GDM1 (cell line): ENCODE measurements around the gene ATP6V0D1.

Experiments
- DNase-seq: peaks from one replicate; lab custom pipeline; 2025; lab: John Stamatoyannopoulos, UW

Gene ATP6V0D1

DNA sequence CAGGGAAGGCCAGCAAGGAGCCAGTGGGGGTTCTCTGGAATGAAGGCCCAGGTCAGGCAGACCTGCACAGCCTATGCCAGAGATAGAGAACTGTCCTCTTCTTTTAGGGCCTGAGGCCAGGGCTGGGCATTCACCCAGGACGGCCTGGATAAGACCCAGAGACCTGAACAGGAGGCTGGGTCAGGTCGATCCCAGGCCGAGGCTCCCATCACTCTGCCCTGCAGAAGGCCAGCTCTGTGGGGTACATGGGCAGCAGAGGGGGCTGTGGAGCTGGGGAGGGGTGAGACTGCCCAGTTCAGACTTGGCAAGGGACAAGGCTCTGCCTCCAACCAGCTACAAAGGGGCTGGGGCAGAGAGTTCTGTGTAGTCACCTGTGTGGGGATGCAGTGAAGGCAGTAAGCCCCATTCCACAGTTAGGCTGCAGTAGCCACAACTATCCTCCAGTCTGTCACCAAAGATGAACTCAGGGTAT, 35.5 kb downstream of the ATP6V0D1 start:
- DNase-seq = no peak

DNA sequence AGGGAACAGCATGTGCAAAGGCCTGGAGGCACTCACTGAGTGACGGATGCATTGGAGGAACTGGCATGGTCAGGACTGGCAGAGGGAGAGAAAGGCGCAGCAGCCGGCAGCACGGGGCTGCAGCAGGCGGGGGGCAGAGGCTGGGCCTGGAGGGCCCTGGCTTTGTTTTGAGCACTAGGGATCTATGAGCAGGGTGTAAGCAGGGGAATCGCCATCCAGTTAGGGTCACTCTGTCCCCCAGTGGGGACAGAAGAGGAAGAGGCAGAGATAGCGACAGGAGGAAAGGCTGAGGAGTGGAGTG, 35.9 kb downstream of the ATP6V0D1 start:
- DNase-seq = no peak

DNA sequence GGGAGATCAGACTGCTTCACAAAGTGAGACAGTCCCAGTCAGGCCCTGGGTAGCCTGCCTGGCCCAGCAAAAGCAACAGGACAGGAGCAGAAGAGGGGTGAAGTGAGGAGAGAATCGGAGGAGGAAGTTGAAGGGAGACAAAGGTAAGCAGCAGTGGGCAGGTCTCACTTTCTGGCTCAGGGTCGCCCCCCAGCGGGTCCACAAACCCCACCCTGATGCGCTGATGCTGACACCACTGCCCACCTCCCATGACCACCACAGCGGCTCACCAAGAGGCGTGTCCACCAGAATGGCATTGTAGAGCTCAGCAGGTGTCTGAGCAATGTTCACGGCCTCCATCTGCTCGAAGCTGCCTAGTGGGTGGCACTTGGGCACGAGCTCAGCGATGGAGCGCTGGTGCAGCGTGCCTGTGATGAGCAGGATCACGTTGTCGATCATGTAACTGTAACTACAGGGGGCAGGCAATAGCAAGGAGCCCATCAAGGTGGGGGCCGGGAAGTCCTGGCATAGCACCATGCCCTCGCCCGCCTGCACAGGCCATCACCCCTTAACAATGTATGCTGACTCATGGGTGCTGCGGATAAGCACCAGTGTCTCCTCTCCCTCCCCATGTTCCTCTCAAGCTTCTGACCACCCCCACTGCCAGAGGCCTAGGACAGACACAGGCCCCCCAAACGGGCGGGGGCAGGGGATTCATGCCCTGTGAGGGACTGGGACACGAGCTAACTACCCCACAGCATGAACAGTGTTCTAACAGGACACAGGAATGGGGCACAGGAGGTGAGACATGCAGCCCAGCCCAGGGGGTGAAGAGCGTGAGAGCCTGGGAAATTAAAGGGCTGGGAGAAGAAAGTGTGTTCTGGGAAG, 36.5 kb downstream of the ATP6V0D1 start:
- no peak for DNase-seq

DNA sequence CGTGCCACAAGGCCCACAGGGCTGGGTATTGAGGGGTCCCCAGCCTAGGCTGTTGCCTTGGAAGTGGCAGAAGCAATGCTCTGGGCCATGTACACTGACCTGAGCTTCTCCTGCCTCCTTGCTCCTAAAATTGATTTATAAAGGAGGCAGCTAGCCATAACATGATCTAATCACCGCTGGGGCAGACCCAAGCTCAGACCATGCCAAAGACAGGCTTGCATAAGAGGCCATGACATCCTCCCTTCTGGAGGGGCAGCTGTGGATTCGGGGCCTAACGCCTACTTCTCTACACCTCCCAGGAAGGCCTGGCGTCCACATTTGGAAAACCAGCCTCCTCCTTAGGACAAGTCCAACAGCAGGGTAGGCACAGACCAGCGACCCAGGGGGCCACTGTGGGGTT, 37.7 kb downstream of the ATP6V0D1 start:
- DNase-seq = no peak

DNA sequence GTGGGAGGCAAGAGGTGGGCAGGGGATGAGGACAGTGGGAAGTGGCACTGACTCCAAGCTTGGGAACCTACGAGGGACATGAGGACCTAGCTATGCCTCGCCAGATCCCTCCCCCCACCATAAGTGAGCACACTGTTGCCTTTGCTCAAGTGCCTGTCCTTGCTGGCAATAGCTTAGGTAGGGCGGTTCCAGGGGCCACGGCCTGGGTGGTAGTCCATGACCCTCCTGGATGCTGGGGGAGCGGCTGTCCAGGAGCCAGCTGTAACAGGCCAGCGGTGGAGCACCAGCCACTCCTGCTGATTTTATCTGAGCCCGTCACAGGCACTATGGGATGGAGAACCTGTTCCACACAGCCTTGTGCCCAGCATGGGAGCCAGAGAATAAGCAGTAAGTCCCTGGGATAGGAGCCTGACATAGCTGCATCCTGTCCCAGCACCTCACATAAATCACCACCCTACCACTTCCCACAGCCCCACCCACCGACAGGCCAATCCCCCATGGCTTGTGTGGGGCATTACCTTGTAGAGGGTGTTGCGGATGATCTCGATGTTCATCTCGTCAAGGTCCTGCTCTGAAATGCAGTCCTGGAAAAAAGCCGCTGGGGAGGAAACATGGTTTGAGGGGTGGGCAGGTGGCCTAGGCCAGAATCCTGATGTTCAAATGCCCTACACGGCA, 38.2 kb downstream of the ATP6V0D1 start:
- DNase-seq = no peak

DNA sequence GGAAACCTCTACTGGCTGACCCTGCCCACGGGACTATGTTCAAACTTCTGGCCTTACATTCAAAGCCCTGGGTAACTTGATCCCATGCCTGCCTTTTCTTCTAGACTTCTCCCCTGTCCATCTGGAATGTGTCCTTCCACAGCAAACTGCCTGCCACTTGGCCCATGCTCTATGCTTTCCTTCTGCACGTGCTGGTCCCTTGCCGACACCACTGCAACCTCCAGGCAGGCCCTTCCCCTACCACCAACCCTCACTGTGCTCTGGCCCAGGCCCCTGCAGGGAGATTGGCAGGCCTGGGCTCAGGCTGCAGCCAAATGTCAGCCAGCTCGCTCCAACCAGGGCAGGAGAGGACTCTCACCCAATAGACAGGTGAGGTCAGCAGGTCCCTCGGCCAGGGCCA, 39.0 kb downstream of the ATP6V0D1 start:
- no peak for DNase-seq

DNA sequence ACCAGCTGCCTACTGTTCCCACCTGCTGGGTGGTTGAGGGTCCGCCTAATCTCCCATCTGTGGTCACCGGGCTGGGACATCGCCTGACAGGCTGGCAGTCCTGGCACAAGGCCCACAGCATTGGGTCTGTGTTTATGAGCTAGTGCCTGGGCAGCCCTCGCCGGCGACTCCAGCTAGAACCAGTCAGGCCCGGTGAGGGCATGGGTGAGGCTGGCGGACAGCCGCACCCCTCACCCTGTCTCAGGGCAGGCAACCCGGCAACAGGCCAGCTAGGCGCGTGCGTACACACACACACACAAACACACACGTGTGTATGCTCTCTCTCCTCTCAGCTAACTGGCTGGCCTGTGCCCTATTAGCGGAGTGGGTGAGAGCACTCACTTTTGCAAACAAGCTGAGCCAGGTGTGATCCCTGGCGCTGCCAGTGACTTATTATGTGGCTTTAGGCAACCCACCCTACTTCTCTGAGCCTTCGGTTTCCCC, 39.6 kb downstream of the ATP6V0D1 start:
- DNase-seq = no peak

DNA sequence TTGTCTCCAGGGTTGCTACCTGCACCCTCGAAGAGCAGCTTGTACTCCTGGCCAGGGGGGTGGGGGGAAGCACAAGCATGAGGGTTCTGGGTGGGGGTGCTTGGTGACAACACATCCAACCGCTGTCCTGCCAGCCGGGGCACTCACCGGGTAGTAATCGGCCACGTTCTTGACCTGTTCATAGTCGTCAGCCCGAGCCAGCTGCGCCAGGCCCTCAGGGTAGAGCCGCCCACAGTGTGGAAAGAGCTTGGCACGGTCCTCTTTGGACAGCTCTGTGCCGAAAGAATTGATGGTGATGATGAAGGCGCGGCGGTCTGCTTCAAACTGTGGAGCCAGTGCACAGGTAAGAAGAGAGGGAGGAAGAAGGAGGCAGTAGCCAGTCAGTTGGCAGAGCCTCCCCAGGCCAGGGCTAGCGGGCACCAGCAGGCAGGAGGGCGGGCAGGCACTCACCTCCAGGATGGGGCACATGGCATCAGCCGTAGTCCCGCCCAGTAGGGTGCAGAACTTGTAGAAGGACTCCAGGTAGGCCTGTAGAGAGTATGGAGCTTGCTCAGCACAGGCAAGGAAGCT, 42.0 kb downstream of the ATP6V0D1 start:
- DNase-seq = no peak

DNA sequence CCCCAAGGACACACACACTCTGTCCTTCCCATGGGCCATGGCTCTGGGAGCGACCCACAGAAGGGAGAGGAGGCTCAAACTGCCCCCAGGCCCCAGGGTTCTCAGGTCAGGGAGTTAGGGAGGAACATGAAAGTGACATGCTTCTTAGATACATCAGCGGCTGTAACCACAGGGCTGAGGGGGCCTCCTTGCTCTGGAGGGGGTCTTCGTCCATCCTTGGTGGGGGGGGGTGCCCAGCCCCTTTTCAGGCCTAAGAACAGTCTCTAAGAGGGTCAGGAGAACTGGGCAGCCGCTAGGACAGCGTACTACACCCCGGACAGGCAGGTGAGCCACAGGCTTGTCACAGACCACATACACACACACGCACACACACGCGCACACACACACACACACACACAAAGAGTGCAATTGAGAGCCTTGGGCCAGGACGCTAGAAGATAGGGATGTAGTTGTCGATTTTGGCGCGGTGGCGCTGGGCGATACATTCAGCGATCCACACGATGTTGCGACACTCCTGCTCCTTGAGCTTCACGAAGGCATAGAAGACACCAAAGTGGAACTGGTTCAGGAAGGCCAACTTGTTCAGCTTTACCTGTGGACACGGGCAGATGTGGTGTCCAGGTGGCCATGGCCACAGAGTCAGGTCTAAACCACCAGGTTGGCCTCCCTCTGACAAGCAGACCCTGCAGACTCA, 42.7 kb downstream of the ATP6V0D1 start:
- DNase-seq = no peak

DNA sequence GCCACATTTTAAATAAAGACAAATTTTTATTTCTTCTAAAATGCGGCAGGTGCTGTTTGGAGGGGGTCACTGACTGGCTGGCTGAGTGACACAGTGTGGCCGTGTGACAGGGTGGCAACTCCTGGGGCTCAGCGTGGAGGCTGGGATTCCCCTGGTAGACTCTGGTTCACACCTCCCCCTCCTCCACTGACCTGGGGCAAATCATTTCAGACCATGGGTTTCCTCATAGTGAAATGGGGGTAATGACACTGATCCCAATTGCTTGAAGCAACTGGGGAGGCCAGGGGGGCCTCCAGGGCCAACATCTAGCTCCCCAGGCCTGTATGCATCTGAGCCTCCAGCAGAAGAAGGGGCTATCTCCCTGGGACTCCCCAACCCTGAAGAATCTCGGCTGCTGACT, 43.4 kb downstream of the ATP6V0D1 start:
- no peak for DNase-seq

DNA sequence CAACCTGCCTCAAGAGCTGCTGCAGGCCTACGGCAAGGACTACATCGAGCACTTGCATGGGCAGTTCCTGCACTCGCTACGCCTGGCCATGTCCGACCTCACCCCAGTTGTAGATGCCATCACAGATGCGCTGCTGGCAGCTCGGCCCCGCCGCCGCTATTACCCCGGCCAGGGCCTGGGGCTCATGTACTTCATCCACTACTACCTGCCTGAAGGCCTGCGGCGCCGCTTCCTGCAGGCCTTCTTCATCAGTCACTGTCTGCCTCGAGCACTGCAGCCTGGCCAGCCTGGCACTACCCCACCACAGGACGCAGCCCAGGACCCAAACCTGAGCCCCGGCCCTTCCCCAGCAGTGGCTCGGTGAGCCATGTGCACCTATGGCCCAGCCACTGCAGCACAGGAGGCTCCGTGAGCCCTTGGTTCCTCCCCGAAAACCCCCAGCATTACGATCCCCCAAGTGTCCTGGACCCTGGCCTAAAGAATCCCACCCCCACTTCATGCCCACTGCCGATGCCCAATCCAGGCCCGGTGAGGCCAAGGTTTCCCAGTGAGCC, 44.2 kb downstream of the ATP6V0D1 start:
- no peak for DNase-seq

DNA sequence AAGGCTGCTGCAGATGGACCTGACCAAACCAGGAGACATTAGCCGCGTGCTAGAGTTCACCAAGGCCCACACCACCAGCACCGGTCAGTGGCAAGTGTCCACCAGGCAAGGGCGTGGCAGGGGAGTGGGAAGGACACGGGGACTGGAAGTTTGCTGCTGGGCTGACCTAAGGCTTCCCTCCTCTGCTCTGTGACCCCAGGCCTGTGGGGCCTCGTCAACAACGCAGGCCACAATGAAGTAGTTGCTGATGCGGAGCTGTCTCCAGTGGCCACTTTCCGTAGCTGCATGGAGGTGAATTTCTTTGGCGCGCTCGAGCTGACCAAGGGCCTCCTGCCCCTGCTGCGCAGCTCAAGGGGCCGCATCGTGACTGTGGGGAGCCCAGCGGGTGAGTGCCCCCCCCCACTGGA, 45.2 kb downstream of the ATP6V0D1 start:
- DNase-seq = no peak

DNA sequence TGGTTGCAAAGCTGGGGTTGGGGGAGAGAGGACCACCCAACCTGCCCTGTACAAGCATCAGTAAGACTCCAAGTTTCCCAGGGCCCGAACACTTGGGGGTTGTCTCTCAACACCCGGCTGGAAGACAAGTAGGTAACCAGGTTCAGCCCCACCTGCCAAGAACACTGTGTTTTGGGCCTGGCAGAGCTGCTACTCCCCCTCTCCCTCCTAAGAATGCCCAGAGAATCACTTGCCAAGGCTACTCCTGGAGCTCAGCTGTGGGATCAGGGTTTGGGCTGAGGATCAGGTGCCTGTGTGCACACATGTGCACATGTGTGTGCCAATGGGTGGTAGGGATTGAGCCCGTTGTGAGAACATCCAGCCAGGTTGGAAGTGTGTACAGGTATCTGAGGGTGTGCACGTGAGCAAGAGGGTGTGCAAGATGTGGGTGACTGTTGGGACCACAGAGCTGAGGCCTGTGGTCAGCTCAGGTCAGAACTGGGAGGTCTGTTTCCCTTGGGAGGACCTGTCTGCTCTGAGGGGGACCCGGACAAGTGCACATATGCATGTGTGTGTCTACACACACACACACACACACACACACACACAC, 47.7 kb downstream of the ATP6V0D1 start:
- no peak for DNase-seq

DNA sequence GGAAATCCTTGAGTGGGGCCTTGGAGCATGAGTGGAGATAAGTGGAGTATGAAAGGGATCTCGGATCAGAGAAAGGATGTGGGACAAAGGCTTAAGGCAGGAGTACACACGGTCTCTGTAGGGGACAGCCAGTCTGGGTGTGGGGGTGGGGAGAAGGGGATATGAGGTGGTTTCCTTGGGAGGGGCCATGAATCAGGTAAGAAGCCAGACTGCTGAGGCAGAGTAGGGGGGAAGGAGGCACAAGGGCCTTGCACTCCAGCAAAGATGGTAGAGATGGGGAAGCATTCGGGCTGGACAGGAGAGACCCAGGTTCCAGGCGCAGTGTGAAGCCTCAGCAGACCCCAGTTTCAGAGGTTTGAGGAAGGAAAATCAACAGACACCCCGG, 48.5 kb downstream of the ATP6V0D1 start:
- DNase-seq = no peak

DNA sequence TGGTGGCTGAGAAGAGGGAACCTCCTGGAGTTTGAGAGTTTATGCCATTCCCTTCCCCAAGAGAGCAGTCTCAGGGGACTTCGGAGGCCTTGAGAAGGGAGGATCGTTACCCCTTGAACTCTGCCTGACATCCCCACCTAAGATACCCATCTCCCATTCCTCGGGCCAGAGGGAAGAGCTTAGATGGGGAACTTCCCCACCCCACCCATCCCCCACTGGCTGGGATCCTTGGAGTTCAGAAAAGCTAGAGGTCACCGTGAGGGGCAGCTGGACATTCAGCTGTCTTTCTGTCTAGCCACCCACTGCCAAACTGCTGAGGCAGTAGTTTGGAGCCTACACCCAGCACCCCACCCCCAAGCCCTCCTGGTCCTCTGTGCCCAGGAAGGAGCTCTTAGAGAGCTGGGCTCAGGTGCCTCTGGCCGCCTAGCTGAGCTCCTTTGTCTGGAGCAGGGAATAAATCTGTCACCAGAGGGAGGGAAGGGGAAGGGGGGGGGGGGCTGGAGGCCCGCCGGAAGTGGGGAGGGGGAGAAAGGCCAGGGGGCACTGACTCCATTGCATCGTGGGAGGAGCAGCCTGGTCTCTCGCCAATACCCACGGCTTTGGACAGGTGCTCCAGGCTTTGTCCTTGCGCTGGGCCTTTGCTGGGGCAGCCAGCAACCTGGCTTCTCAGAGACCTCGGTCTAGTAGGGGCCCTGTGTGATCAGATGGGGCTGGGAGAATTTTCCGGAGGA, 49.0 kb downstream of the ATP6V0D1 start:
- no peak for DNase-seq

DNA sequence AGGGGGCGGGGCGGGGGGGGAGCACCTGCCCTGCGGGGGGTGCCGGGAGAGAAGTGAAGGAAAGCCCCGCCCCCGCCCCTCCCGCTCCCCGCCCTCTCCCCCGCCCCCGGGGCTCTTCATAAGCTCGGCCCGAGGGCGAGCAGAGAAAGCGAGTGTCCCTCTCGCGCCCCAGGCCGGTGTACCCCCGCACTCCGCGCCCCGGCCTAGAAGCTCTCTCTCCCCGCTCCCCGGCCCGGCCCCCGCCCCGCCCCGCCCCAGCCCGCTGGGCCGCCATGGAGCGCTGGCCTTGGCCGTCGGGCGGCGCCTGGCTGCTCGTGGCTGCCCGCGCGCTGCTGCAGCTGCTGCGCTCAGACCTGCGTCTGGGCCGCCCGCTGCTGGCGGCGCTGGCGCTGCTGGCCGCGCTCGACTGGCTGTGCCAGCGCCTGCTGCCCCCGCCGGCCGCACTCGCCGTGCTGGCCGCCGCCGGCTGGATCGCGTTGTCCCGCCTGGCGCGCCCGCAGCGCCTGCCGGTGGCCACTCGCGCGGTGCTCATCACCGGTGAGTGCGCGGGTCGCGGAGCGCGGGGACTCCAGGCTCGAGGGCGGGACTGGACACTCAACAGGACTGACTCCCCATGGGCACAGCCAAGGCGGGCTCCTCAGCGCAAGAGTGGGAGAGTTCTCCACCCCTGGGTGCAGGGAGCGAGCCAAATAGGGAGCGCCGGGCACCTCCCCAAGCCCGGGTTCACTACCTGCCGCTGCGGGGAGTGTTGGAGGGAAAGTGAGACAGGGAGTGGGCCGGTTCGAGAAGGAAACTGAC, 49.8 kb downstream of the ATP6V0D1 start, which contains the start of gene HSD11B2:
TSS of gene HSD11B2 (plus strand) at position 145 of the 798 bp plus-strand sequence. CDS start at position 273, 128 bp downstream.
- DNase-seq = no peak

DNA sequence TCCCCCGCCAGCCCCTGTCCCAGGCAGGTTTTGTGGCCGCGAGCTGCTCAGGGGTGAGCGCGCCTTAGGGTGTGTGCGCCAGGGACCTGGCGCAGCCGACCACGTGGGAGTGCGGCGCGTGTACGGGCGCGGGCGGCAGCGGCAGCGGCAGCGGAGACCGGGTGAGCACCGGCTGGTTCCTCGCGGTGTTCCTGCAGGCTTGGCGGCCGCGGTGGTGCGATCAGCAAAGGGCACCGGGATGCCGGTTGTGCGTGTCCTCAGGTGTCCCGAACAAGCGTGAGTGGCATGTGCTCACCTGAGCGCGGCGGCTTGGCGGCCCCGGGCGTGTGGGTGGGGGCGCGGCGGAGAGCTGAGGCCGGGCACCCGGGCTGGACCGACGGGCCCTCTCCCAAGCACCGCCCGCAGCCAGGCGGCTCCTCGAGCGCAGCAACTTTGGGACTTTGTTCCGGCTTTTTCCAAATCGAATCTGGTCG, 50.4 kb downstream of the ATP6V0D1 start:
- DNase-seq = no peak

DNA sequence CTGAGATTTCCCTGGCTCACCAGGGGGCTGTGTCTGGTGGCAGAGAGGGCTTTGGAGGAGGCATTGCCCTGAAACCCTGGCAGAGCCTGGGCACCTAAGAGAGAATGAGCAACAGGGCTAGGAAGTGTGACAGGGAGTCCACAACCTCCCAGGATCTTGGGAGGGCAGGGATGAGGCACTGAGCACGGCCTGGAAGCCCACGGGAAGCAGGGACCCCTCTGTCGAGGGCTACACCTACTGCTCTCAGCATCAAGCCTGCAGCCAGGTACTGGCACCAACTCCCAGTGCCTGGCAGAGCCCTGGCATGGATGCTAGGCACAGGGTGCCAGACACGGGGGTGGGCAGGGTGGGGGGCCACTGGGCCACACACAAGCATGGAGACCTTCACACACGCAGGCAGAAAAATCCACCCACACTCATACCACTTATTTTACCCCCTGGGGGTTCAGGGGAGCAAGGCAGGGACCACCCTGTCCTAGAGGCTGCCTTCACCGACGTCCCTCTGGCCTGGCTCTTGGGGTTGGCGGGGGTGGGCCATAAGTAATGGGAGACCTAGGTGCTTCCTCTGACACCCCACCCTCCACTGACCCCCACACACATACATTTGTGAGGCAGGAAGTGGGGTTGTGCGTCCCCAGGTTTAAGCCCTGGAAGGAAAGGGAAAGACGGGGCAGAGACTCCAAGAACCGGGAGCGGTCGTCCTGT, 51.0 kb downstream of the ATP6V0D1 start:
- DNase-seq = no peak

DNA sequence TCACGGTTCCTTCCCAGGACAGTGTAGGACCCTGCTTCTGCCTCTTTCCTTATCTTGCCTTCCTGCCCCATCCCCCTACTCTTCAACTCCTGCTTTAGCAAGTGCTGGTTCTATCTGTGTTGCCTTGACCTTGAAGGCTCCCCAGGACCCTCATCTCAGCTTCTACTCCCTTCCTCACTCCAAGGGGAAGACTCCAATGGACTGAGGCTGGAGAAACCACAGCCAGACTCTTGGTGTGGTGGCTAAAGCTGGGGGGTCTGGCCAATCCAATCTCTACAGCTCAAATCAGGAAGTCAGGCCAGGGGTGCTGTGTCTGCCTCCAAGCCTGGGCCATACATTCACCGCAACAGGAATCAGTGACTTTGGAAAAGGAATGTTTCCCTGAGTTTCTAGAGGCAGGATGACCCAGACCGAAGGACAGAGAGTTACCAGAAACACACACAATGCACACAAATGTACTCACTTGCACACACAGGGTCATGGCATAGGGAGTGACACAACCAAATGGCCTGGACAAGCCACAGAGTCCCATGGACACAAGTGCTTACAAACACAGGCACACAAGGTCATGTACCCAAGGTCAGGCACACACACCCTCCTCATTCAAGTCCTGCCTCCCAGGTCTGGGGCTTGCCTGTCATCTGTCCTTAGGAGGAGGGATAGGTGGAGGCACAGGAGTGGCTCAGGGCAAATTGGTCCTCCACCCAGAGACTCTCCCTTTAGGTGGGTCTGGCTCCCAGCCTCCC, 51.7 kb downstream of the ATP6V0D1 start:
- DNase-seq = no peak
